ENCODE data around the gene OR14K1. TPM values are rescaled to one million over a fixed set of nuclear protein-coding genes. Genes with fewer than 3 reads are reported as not detected.
"Not testable (repeated sequence)": the region's sequence is repeated elsewhere in the genome, so short reads cannot be mapped to it uniquely, and the experiment has no call there.

OR14K1 gene, protein sequence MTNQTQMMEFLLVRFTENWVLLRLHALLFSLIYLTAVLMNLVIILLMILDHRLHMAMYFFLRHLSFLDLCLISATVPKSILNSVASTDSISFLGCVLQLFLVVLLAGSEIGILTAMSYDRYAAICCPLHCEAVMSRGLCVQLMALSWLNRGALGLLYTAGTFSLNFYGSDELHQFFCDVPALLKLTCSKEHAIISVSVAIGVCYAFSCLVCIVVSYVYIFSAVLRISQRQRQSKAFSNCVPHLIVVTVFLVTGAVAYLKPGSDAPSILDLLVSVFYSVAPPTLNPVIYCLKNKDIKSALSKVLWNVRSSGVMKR
- total RNA-seq = not detected

DNA sequence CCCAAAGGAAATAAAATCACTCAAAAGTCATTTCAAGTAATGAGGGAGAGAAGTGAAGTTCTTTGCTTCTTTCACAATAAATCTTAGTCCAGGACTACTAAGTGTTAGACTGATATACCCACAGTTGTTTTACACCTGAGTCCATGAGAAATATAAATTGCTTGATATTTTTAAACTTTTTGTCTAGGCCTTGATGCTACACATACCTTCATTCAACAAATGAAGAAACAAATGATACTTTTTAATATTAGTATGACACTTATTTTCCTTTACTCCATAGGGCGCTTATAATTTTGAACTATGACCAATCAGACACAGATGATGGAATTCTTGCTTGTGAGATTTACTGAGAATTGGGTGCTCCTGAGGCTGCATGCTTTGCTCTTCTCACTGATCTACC is at the start of gene OR14K1:
Gene OR14K1, plus strand, starts transcription at position 301 of the 400 bp plus-strand sequence. Its CDS starts 0 bp downstream, at position 301.
- Mint-ChIP-seq H3K27ac (no peak within 1 kb of the TSS), H3K27me3 (no peaks in the 10 kb centered on the region), H3K4me3 (no peak within 1 kb of the TSS), H3K36me3 (ENCODE audit: low read depth) (no peaks in the 10 kb centered on the region), H3K4me1 (no peaks in the 10 kb centered on the region), H3K9me3 (no peaks in the 10 kb centered on the region)
- DNase-seq = no peak
- CTCF ChIA-PET = no interaction called here
- POLR2A ChIA-PET = no interaction called here

DNA sequence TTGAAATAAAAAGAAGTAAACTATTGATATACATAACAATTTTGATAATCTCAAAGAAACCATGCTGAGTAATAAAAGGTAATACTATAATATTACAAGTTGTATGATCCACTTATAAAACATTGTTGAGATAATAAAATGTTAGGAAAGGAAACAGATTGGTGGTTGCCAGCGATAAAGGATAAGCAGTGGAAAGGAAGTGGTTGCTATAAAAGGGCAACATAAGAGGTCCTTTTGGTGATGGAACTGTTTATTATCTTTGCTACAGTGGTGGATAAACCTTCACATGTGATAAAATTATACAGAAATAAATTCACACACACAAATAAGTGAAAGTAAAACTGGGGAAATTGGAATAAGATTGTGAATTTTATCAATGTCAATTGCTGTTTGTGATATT is 37.1 kb upstream of the OR14K1 start:
- Mint-ChIP-seq H3K27me3 (no peaks in the 10 kb centered on the region), H3K27ac (no peak overlapping the region), H3K4me3 (no peak overlapping the region), H3K4me1 (no peaks in the 10 kb centered on the region), H3K36me3 (ENCODE audit: low read depth) (no peaks in the 10 kb centered on the region), H3K9me3 (peaks cover 7% of the 10 kb centered on the region)
- no peak for DNase-seq
- CTCF ChIA-PET = no interaction called here
- POLR2A ChIA-PET = no interaction called here

DNA sequence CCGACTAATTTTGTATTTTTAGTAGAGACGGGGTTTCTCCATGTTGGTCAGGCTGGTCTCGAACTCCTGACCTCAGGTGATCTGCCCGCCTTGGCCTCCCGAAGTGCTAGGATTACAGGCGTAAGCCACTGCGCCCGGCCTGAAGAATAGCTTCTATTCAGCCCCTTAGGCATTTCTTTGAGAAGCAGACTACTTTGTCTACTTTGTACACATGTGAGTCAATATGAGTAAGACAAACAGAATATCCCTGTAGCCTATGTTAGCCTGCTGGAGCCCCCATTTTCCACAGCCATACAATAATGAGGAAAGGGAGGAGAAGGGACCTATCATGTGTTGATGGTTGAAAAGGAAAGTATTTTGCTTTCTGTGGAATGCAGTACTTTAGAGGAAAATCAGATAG is 27.7 kb upstream of the OR14K1 start:
- H3K4me1 Mint-ChIP-seq; H3K27me3 Mint-ChIP-seq; POLR2A ChIA-PET; H3K9me3 Mint-ChIP-seq; CTCF ChIA-PET; H3K36me3 Mint-ChIP-seq (ENCODE audit: low read depth); H3K27ac Mint-ChIP-seq; DNase-seq; H3K4me3 Mint-ChIP-seq: not testable (repeated sequence)

DNA sequence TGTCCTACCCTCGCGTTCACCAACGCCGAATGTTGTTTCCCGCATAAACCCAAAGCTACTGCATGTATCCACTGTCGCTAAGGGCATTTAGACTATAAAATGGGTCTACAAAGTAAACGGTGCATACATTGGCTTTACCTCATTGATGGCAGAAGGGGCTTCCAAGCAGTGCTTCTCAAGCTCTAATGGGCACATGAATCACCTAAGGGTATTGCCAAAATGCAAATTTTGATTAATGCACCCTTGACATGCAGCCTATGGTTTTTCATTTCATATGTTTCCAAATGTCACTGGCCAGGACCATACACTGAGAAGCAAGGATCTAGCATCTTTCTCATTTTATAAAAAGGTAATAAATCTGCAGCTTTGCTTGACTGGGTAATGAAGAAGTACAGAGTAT is 24.7 kb upstream of the OR14K1 start:
- ChIA-PET CTCF (no interaction called here), POLR2A (no interaction called here)
- Mint-ChIP-seq H3K4me1 (no peaks in the 10 kb centered on the region), H3K9me3 (no peaks in the 10 kb centered on the region), H3K4me3 (no peak overlapping the region), H3K27me3 (no peaks in the 10 kb centered on the region), H3K36me3 (ENCODE audit: low read depth) (no peaks in the 10 kb centered on the region), H3K27ac (no peak overlapping the region)
- no peak for DNase-seq

DNA sequence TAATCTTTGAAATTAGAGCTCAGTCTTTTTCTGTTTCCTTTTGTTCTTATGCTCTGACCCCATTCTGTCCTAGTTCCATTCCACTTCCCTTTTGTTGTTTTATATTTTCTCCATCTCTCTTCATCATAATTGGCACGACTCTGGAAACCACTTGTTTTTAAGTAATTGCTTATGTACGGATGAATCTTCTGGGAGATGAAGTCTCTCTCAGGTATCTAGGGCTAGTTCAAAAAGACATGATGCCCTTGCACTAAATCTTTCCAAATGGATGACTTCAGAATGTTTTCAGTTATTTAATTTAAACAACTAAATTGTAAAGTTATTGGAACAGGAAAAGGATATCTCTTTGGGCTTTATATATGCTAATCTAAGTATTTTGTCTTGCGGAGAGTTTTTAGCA is 21.9 kb upstream of the OR14K1 start, which contains the start of gene OR6F1:
Gene OR6F1, minus strand, starts transcription at position 101 of the 400 bp plus-strand sequence. CDS start 3,891 bp downstream, outside the sequence.
- H3K27me3 Mint-ChIP-seq = no peaks in the 10 kb centered on the region
- no peak for DNase-seq
- no peak within 1 kb of the TSS for H3K27ac Mint-ChIP-seq
- no peak within 1 kb of the TSS for H3K4me3 Mint-ChIP-seq
- H3K36me3 Mint-ChIP-seq (ENCODE audit: low read depth) = no peaks in the 10 kb centered on the region
- peaks cover 3% of the 10 kb centered on the region for H3K9me3 Mint-ChIP-seq
- ChIA-PET CTCF (no interaction called here), POLR2A (no interaction called here)
- no peaks in the 10 kb centered on the region for H3K4me1 Mint-ChIP-seq

DNA sequence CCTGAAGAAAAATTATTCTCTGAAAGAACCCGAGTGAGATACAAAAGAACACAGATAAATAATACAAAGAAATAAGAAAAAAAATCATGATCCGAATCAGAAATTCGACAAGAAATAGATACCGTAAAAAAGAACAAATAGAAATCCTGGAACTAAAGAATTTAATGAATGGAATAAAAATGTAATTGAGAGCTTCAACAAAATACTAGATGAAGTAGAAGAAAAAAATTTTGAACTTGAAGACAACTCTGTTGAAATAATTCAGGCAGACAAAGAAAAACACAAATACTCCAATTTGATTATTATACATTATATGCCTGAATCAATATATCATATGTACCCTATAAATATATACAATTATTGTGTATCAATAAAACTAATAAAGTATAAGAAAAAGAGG is 17.2 kb upstream of the OR14K1 start:
- DNase-seq = no peak
- no peaks in the 10 kb centered on the region for H3K4me1 Mint-ChIP-seq
- ChIA-PET CTCF (no interaction called here), POLR2A (no interaction called here)
- H3K27me3 Mint-ChIP-seq = no peaks in the 10 kb centered on the region
- H3K27ac Mint-ChIP-seq = no peak overlapping the region
- peaks cover 6% of the 10 kb centered on the region for H3K9me3 Mint-ChIP-seq
- H3K4me3 Mint-ChIP-seq = no peak overlapping the region
- no peaks in the 10 kb centered on the region for H3K36me3 Mint-ChIP-seq (ENCODE audit: low read depth)

DNA sequence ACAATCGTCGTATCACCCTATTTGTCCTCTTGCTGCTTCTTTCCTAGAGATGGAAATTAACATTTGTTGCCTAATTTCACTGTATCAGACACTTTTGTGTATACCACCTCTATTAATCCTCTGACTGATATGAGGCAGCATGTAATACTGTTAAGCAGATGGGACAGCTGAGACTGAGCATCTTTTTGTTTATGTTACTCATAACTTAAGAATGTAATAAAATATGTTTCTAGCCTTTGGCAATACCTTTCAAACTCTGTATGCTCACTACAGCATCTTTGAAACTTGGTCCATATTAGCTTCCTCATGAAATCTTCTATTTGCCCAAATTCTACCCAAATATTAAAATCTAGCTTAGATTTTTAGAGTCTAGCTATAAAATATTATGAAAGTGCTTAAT is 2.3 kb downstream of the OR14K1 start:
- Mint-ChIP-seq H3K27me3 (no peaks in the 10 kb centered on the region), H3K36me3 (ENCODE audit: low read depth) (no peaks in the 10 kb centered on the region)
- CTCF ChIA-PET = no interaction called here

DNA sequence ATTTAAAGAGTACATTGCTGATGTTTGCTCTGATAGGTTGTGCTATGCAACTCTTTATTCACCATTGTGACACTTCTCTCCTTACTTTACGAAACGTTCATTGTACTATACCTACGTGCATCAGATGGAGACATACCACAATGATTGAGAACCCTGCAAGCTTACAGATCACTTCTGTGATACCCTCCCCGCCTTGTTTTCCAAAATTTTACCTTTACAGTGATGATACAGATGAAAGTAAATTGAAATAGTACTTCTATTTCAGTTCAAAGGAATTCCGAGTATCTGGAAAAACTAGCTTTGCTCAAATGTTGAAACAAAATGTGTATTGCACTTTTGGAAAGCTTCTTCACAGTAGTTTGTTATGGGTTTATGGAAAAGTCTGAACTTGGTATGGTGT is 3.3 kb downstream of the OR14K1 start:
- Mint-ChIP-seq H3K4me1 (no peaks in the 10 kb centered on the region), H3K27me3 (no peaks in the 10 kb centered on the region)
- no peak for DNase-seq

More for the DNA sequence above, 2.3 kb downstream of the OR14K1 start:
- DNase-seq = no peak
- H3K4me1 Mint-ChIP-seq = no peaks in the 10 kb centered on the region
- H3K4me3 Mint-ChIP-seq = no peak overlapping the region
- H3K9me3 Mint-ChIP-seq = no peaks in the 10 kb centered on the region
- POLR2A ChIA-PET = no interaction called here
- H3K27ac Mint-ChIP-seq = no peak overlapping the region

DNA sequence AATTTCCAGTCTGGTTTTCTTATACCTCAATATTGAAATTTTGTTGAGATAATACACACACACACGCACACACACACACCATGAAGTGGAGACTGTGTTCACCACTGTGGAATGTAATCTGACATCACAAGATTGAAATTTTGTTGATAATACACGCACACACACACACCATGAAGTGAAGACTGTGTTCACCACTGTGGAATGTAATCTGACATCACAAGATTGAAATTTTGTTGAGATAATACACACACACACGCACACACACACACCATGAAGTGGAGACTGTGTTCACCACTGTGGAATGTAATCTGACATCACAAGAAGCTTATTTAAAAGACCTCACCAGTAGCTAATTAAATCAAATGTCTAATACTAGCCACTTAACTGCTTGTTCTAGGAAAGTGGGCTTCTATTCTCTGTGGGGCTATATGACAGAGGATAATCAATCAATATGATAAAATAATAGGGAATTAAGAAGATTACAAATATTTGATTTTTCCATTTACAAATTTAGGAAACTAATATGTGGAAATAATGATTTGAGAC is 3.9 kb downstream of the OR14K1 start:
- H3K4me1 Mint-ChIP-seq; H3K36me3 Mint-ChIP-seq (ENCODE audit: low read depth); DNase-seq; H3K27ac Mint-ChIP-seq; H3K27me3 Mint-ChIP-seq; CTCF ChIA-PET; POLR2A ChIA-PET; H3K4me3 Mint-ChIP-seq; H3K9me3 Mint-ChIP-seq: not testable (repeated sequence)

More for the DNA sequence above, 3.3 kb downstream of the OR14K1 start:
- no peak overlapping the region for H3K27ac Mint-ChIP-seq
- H3K36me3 Mint-ChIP-seq (ENCODE audit: low read depth) = no peaks in the 10 kb centered on the region
- POLR2A ChIA-PET = no interaction called here
- CTCF ChIA-PET = no interaction called here
- no peaks in the 10 kb centered on the region for H3K9me3 Mint-ChIP-seq
- no peak overlapping the region for H3K4me3 Mint-ChIP-seq

DNA sequence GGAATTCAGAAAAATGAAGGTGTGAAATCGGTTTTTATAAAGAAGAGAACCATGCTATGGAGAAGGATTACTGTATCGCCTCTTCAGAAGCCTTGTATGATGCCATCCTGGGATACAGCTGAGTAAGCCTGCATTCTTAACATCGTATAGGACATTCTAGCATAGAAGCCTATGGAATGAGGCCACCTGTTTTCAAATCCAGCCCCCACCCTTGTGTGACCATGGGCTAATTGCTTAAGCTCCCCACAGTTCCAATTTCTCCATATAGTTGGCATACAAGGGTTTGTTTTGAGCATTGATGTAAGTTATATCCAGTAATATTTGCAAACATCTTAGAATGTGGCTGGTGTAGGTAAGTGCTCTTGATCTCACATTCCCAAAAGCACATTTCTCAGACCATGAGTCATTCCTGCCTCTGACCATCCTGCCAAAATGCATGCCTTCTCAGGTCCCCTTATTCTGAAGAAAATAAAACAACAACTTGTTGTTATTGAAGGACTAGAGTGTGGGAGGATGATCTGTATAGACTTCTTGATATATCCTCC is 8.0 kb downstream of the OR14K1 start:
- POLR2A ChIA-PET = no interaction called here
- H3K27ac Mint-ChIP-seq = no peak overlapping the region
- CTCF ChIA-PET = no interaction called here

DNA sequence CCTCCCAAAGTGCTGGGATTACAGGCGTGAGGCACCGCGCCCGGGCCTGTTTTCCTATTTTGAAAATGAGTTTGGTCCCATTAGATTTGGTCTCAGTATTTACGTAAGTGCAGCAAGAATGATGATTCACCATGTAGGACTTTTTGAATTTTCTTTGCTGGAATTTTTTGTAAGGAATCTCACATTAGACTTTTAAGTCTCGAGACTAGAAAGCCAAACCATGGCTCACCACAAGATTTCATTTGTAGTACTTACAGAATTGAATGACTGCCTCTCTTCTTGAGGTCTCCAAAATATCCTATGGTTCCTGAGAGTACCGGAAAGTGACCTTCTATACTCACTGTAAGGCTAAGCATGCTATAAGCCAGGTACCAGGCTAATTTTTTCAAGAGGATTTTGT is 9.2 kb downstream of the OR14K1 start:
- H3K4me3 Mint-ChIP-seq = no peak overlapping the region
- no peak overlapping the region for H3K27ac Mint-ChIP-seq
- ChIA-PET CTCF (no interaction called here), POLR2A (no interaction called here)
- no peaks in the 10 kb centered on the region for H3K4me1 Mint-ChIP-seq
- H3K9me3 Mint-ChIP-seq = peaks cover 10% of the 10 kb centered on the region
- H3K36me3 Mint-ChIP-seq (ENCODE audit: low read depth) = no peaks in the 10 kb centered on the region
- H3K27me3 Mint-ChIP-seq = no peaks in the 10 kb centered on the region
- no peak for DNase-seq

More for the DNA sequence above, 8.0 kb downstream of the OR14K1 start:
- H3K4me3 Mint-ChIP-seq = no peak overlapping the region
- DNase-seq = no peak
- H3K9me3 Mint-ChIP-seq = peaks cover 8% of the 10 kb centered on the region
- H3K4me1 Mint-ChIP-seq = no peaks in the 10 kb centered on the region
- H3K36me3 Mint-ChIP-seq (ENCODE audit: low read depth) = no peaks in the 10 kb centered on the region
- no peaks in the 10 kb centered on the region for H3K27me3 Mint-ChIP-seq

DNA sequence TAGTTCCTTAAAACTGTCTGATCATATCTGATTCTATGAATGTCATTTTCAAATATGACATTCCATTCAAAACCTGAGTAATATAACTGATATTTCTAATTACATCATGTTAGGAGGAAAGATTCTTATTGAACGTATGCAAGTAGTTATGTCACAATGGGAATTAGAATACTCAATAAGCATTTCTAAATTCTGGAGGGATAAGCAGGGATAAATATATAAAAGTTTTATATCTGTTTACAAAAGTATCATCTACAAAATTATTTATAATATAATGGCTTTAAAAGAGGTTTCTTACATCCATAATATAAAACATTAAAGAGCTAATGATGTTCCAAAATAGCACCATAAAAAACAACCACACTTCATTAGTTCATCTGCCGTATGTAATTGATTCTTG is 9.6 kb downstream of the OR14K1 start, which contains the start of gene OR14A2:
Gene OR14A2, minus strand, starts transcription at position 101 of the 400 bp plus-strand sequence.
- POLR2A ChIA-PET = no interaction called here
- Mint-ChIP-seq H3K36me3 (ENCODE audit: low read depth) (no peaks in the 10 kb centered on the region), H3K27me3 (no peaks in the 10 kb centered on the region), H3K4me1 (no peaks in the 10 kb centered on the region), H3K4me3 (no peak within 1 kb of the TSS), H3K9me3 (peaks cover 10% of the 10 kb centered on the region), H3K27ac (no peak within 1 kb of the TSS)
- DNase-seq = no peak
- CTCF ChIA-PET = no interaction called here

DNA sequence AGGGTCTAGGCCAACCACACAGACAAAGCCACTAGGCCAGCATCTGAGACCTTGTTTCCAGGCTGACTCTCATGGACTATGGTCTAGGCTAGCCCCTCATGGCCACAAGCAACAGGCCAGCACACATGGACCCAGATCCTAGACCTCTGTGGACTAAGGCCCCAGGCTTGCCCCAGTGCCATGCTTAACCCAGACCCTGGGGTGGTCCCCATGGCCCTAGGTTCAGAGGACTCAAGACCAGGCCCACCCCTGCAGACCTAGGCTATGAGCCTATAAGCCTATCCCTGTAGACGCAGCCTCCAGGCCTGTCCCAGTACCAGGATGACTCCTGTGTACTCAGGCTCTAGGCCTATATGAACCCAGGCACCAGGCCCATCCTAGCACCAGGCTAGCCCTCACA is 11.5 kb downstream of the OR14K1 start:
- ChIA-PET CTCF (no interaction called here), POLR2A (no interaction called here)
- Mint-ChIP-seq H3K27ac (no peak overlapping the region), H3K4me1 (no peaks in the 10 kb centered on the region), H3K36me3 (ENCODE audit: low read depth) (no peaks in the 10 kb centered on the region), H3K4me3 (no peak overlapping the region), H3K27me3 (no peaks in the 10 kb centered on the region), H3K9me3 (peaks cover 10% of the 10 kb centered on the region)
- DNase-seq = no peak

DNA sequence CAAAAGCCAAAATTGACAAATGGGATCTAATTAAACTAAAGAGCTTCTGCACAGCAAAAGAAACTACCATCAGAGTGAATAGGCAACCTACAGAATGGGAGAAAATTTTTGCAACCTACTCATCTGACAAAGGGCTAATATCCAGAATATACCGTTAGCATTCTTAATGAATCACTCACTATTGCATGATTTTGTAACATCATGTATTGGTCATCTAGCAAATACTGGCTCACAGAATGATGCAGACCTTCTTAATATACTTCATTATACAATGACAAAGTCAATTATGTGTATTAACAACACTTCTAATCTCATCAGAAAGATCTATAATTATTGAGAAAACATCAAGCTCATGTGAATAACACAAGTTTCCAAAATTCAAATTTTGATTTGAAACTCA is 15.9 kb downstream of the OR14K1 start:
- H3K36me3 Mint-ChIP-seq (ENCODE audit: low read depth); POLR2A ChIA-PET; H3K4me1 Mint-ChIP-seq; H3K27ac Mint-ChIP-seq; CTCF ChIA-PET; H3K27me3 Mint-ChIP-seq; H3K9me3 Mint-ChIP-seq; DNase-seq; H3K4me3 Mint-ChIP-seq: not testable (repeated sequence)

Measured in activated CD4-positive, alpha-beta T cell treated with anti-CD3 and anti-CD28 coated beads, Interleukin-2, amount 10 ng/mL, durations not matched to agents 7 days and 5 days (primary cell).